Measurements from ENCODE around the gene SYT11.

SYT11 gene

DNA sequence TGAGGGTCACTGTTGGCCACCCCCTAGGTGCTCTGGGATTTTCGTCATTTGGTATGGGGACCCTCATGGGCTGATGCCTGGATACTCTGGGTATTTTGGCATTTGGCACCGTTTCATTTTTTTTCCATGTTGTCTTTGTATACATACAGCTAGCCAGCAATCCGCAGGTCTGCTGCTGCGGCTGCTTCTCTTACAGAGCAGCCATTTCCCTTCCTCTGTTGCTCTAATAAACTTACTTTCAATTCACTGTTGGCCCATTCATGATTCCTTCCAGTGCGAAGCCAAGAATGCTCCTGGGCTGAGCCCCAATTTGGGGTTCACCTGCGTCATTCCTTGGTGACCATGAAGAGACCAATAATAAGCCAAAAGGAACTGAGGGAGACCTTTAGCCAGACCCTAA lies 23.8 kb upstream of the SYT11 start:
- Histone ChIP-seq H2AFZ (ENCODE audit: low read length) (no peak overlapping the region), H3K36me3 (ENCODE audit: insufficient read depth, low read length) (peaks cover 21% of the 10 kb centered on the region; the same call in 1 of the 2 replicates), H3K27ac (ENCODE audit: low read depth, low read length, poor library complexity, severe bottlenecking) (no peak overlapping the region), H3K4me1 (ENCODE audit: insufficient read depth, low read length, severe bottlenecking) (peaks cover 33% of the 10 kb centered on the region), H4K20me1 (ENCODE audit: insufficient read depth, low read length) (no peaks in the 10 kb centered on the region), H3K9ac (ENCODE audit: low read length) (no peak overlapping the region), H3K9me2 (ENCODE audit: low read depth, low read length) (no peaks in the 10 kb centered on the region), H3K9me3 (ENCODE audit: low read length) (no peaks in the 10 kb centered on the region), H3K4me3 (ENCODE audit: low read depth, low read length, poor library complexity, severe bottlenecking) (no peak overlapping the region), H3F3A (ENCODE audit: insufficient read depth, low read length) (no peaks in the 10 kb centered on the region), H3K79me2 (ENCODE audit: insufficient read depth, low read length) (peaks cover 13% of the 10 kb centered on the region), H3K4me2 (ENCODE audit: low read length) (no peak overlapping the region), H3K27me3 (ENCODE audit: insufficient read depth, low read length) (no peaks in the 10 kb centered on the region)
- TF ChIP-seq, protein P1, sequence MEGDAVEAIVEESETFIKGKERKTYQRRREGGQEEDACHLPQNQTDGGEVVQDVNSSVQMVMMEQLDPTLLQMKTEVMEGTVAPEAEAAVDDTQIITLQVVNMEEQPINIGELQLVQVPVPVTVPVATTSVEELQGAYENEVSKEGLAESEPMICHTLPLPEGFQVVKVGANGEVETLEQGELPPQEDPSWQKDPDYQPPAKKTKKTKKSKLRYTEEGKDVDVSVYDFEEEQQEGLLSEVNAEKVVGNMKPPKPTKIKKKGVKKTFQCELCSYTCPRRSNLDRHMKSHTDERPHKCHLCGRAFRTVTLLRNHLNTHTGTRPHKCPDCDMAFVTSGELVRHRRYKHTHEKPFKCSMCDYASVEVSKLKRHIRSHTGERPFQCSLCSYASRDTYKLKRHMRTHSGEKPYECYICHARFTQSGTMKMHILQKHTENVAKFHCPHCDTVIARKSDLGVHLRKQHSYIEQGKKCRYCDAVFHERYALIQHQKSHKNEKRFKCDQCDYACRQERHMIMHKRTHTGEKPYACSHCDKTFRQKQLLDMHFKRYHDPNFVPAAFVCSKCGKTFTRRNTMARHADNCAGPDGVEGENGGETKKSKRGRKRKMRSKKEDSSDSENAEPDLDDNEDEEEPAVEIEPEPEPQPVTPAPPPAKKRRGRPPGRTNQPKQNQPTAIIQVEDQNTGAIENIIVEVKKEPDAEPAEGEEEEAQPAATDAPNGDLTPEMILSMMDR (IDR thresholded peaks at IDR 0.05; ENCODE audit: low read length) = no peak
- no peak for TF ChIP-seq EZH2 (IDR thresholded peaks at IDR 0.05; ENCODE audit: borderline replicate concordance, low read length)

DNA sequence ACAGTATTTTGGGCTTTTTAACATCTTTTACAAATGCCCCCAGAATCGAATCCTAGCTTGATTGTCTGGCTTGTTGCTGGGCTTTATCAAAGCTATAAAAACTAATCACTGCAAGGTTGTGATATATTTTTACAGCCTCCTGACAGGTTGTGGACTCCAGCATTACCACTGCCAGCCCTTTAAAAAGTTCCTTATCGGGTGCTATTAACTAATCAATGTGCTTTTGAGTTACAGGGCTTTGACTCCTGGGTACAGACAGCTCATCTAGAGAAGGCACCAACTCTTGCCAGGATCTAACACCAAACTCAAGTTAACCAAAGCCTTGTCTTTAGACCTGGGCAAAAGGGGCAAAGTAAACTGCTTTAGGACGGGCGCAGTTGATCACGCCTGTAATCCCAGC lies 19.0 kb upstream of the SYT11 start:
- Histone ChIP-seq H3K36me3 (ENCODE audit: insufficient read depth, low read length) (peaks cover 45% of the 10 kb centered on the region; the same call in 1 of the 2 replicates), H3K9me3 (ENCODE audit: low read length) (no peaks in the 10 kb centered on the region), H3K27ac (ENCODE audit: low read depth, low read length, poor library complexity, severe bottlenecking) (no peak overlapping the region), H3K9me2 (ENCODE audit: low read depth, low read length) (no peaks in the 10 kb centered on the region), H2AFZ (ENCODE audit: low read length) (no peak overlapping the region), H3K27me3 (ENCODE audit: insufficient read depth, low read length) (no peaks in the 10 kb centered on the region), H3K4me3 (ENCODE audit: low read depth, low read length, poor library complexity, severe bottlenecking) (no peak overlapping the region), H3K9ac (ENCODE audit: low read length) (no peak overlapping the region), H3K79me2 (ENCODE audit: insufficient read depth, low read length) (peaks cover 27% of the 10 kb centered on the region), H4K20me1 (ENCODE audit: insufficient read depth, low read length) (no peaks in the 10 kb centered on the region), H3K4me2 (ENCODE audit: low read length) (no peak overlapping the region), H3K4me1 (ENCODE audit: insufficient read depth, low read length, severe bottlenecking) (peaks cover 18% of the 10 kb centered on the region), H3F3A (ENCODE audit: insufficient read depth, low read length) (no peaks in the 10 kb centered on the region)
- TF ChIP-seq, protein P1 (IDR thresholded peaks at IDR 0.05; ENCODE audit: low read length) = no peak
- TF ChIP-seq EZH2 (IDR thresholded peaks at IDR 0.05; ENCODE audit: borderline replicate concordance, low read length) = no peak

DNA sequence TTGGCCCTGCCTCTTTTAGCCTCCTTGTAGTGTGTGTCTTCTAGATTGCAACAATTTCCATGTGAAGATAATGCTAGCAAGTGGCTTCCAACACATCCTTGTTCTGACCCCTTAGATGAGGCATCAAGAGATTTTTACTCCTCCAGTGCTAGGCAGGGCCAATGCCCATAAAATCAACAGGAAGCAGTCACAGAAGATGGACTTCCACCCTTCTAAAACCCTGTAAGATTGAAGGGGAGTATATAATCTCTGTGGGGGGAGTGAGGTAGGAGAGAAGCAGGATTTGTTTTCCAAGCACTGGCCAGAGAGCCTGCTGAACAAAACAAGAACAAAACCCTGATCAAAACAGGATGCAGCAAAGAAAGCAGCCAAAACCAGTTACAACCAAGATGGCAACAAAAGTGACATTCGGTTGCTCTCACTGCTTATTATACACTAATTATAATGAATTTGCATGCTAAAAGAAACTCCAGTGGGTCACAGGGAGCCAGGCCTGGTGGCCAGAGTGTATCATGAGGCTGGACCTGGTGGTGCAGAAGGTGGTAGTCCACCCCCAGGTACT lies 14.4 kb upstream of the SYT11 start:
- no peak overlapping the region for H3K4me2 ChIP-seq (ENCODE audit: low read length)
- no peaks in the 10 kb centered on the region for H3K27me3 ChIP-seq (ENCODE audit: insufficient read depth, low read length)
- H3K79me2 ChIP-seq (ENCODE audit: insufficient read depth, low read length) = peaks cover 42% of the 10 kb centered on the region
- H3K9me2 ChIP-seq (ENCODE audit: low read depth, low read length) = no peaks in the 10 kb centered on the region
- no peaks in the 10 kb centered on the region for H4K20me1 ChIP-seq (ENCODE audit: insufficient read depth, low read length)
- H3F3A ChIP-seq (ENCODE audit: insufficient read depth, low read length) = no peaks in the 10 kb centered on the region
- H3K4me3 ChIP-seq (ENCODE audit: low read depth, low read length, poor library complexity, severe bottlenecking) = no peak overlapping the region
- no peak overlapping the region for H2AFZ ChIP-seq (ENCODE audit: low read length)
- H3K4me1 ChIP-seq (ENCODE audit: insufficient read depth, low read length, severe bottlenecking) = peaks cover 14% of the 10 kb centered on the region
- H3K9ac ChIP-seq (ENCODE audit: low read length) = no peak overlapping the region
- TF ChIP-seq, protein P1 (IDR thresholded peaks at IDR 0.05; ENCODE audit: low read length) = no peak
- no peak for TF ChIP-seq EZH2 (IDR thresholded peaks at IDR 0.05; ENCODE audit: borderline replicate concordance, low read length)
- no peak overlapping the region for H3K27ac ChIP-seq (ENCODE audit: low read depth, low read length, poor library complexity, severe bottlenecking)
- no peaks in the 10 kb centered on the region for H3K9me3 ChIP-seq (ENCODE audit: low read length)
- peaks cover 56% of the 10 kb centered on the region for H3K36me3 ChIP-seq (ENCODE audit: insufficient read depth, low read length)
